Stimulated activated CD4-positive, alpha-beta T cell treated with anti-CD3 and anti-CD28 coated beads, TNF-alpha, amount 100 ng/mL, for 24 hours (primary cell): ENCODE results near the gene CHRNB1.
A peak's percentile ranks its signal among the peaks of the same experiment; 100 is the strongest.
"Not testable (repeated sequence)": the region's sequence is repeated elsewhere in the genome, so short reads cannot be mapped to it uniquely, and the experiment has no call there.

Experiments
- DNase-seq, 3 experiments: peaks; one replicate each; pipeline ENCODE4 v3.0.0-alpha.2; 2020; ENCODE audit warnings: low read depth in 3 of 3

The CHRNB1 gene

DNA sequence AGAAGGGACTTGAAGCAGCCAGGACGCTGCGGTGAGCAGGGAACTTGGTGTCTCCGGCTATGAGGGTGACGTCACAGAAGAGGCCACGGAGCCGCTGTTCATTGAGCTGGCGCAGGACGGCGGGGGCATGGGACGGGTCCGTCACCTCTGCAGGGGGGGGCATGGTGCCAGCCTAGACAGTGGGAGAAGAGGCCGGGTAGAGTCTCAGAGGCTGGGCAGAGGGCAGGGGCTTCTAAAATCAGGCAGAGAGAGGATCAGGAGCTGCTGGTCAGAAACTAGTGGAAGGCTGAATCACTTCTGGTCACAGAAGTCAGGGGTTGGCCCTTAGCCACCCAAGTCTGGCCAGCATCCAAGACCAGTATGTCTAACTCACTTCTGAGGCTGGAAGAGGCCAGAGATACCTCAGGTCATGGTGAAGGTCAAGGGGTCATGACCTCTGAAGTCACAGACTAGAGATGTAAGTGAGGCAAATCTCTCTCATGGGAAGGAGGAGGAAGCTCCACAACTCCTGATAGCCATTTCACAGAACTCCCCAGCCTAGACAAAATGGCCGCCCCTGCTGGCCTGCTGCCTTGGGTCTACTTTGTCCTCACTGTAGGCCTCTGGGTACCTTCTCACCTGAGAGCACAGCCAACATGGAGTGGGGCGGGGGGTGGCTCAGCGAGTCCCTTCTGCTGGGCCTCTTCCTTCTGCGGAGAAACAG, 21.9 kb downstream of the CHRNB1 start:
- DNase-seq, result no peak

DNA sequence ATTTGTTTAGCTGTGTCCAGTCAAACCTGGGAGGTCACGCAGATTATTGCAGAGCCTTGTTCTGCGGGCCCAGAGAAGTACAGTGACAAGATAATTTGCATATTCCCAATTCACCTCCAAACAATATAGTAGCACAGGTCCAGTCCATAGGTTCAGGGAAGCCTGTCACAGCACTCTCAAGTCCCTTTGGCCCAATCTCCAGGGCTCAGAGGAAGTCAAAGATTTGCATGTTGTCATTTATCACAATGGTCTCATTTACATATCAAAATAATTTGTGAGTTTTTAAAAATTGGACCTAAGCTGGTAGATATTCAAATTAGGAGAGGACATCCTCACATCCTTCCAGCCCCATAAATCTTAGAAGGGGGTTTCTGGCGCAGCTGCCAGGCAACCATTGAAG, 22.6 kb downstream of the CHRNB1 start:
- DNase-seq, result no peak

DNA sequence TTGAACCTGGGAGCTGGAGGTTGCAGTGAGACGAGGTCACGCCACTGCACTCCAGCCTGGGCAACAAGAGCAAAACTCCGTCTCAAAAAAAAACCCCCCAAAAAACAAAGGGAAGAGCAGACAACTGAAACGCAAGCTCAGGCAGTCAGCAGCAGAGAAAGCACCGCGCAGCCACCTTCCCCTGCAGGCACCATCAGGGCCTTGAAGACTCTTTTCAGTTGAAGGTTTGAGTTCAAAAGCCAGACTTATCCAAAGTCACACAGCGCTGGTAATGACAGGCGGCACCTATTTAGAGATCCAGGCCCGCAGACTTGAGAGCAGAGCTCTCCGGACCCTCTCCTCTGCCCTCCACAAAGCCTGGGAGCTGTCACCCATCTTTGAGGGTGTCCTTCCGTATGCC, 23.4 kb downstream of the CHRNB1 start:
- DNase-seq, result no peak

DNA sequence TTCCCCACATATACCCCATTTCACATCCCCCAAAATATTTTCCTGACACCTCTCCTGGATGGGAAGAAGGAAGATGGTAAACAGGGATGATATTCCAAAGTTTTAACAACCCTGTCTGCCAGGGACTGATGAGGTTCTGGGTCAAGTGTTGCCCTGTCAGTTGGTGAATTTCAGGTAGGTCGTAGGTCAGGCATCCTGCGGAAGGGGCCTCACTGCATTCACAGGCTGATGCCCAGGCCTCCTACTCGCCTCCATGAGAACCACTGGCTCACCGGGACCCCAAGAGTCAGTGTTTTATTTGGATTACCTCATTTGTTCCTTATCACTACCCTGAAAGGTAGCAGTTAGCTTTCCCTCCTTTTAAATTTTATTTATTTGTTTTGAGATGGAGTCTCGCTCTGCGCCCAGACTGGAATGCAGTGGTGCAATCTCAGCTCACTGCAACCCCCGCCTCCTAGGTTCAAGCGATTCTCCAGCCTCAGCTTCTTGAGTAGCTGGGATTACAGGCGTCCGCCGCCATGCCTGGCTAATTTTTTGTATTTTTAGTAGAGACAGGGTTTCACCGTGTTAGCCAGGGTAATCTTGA, 24.0 kb downstream of the CHRNB1 start:
- DNase-seq, result no peak

DNA sequence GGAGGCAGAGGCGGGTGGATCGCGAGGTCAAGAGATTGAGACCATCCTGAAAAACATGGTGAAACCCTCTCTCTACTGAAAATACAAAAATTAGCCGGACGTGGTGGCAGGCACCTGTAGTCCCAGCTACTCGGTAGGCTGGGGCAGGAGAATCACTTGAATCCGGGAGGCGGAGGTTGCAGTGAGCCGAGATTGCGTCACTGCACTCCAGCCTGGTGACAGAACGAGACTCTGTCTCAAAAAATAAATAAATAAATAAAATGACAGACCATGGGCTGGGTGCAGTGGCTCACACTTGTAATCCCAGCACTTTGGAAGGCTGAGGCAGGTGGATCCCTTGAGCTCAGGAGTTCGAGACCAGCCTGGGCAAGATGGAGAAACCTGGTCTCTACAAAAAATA, 25.0 kb downstream of the CHRNB1 start:
- DNase-seq, result not testable (repeated sequence)

DNA sequence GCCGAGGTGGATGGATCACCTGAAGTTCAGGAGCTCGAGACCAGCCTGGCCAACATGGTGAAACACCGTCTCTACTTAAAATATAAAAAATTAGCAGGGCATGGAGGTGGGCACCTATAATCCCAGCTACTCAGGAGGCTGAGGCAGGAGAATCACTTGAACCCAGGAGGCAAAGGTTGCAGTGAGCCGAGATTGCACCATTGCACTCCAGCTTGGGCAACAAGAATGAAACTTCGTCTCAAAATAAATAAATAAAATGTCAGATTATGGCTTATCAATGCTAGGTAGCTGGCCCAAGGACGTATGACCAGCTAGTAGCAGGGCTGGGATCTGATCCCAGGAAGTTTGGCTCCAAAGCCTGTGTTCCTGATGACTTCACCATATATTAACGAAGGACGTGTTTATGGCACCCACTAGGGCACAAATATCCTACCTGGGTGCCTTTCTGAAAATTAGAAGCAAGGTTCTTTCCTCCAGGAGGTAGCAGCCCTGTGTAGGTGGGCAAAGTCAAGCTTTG, 25.7 kb downstream of the CHRNB1 start:
- DNase-seq, result not testable (repeated sequence)

DNA sequence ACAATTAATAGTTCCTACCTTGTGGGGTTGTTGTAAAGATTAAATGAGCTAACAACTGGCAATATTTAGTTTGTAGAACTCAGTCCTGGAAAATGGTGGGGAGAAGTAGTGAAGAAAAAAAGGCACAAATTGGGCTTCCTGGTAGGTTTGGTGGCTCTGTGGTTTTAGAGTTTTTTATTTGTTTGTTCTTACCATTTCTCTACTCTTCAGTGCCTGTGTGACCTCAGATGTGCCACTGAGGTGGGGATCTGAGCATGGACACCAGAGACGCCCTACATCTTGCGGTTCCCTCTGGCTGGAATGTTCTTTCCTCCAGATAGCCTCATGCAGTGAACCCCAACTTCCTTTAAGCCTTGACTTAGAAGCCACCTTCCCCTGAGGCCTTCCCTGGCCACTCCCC, 26.9 kb downstream of the CHRNB1 start:
- no peak for DNase-seq

DNA sequence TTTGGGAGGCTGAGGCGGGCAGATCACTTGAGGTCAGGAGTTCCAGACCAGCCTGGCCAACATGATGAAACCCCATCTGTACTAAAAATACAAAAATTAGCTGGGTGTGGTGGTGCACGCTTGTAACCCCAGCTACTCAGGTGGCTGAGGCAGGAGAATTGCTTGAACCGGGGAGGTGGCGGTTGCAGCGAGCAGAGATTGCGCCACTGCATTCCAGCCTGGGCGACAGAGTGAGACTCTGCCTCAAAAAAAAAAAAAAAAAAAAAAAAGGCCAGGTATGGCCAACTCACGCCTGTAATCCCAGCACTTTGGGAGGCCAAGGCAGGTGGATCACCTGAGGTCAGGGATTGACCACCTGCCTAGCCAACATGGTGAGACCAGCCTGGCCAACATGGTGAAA, 29.9 kb downstream of the CHRNB1 start:
- DNase-seq, result not testable (repeated sequence)

DNA sequence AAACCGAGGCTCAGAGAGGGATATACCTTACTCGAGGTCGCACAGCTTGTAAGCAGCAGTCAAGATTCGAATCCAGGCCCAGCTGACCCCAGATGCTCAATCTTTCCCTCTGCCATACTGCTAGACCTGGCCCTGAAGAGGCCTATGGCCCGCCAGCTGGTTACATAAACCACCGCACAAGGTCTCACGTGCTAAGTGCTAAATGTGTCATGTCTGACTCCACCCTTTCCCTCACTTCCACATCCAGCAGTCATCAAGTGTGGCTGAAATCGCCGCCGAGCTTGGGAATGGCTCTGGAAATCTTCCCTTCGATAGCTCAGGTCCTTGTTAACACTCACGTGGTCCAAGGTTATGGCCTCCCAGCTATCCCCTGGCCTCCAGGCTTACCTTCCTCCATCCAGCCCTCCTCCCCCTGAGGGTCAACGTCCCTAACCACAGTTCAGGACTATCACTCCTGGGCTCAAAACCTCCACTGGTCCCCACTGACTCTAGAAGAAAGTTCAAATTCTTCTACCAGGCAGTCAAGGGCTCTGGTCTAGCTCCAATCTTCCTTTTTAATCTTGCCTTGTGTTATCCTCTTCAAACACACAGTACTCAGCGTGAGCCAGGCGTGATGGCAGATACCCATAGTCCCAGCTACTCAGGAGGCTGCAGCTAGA, 31.0 kb downstream of the CHRNB1 start:
- no peak for DNase-seq

DNA sequence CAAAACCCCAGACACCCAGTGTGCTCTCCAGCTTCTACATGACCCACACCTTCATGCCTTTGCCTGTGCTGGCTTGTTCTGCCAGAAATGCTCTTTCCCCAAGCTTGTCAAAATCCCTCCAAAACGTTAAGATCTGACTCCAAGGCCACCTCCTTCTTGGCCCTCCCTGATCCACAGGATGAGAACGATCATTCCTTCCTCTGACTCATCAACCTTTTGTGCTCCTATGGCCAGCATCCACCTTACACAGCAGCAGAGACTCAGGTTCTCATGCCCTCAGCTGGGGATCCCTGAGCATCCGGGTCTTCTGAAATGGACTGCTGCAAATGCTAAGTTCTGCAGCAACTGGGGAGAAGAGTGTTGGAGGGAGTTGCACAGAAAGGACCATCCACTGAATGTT, 31.6 kb downstream of the CHRNB1 start:
- no peak for DNase-seq

DNA sequence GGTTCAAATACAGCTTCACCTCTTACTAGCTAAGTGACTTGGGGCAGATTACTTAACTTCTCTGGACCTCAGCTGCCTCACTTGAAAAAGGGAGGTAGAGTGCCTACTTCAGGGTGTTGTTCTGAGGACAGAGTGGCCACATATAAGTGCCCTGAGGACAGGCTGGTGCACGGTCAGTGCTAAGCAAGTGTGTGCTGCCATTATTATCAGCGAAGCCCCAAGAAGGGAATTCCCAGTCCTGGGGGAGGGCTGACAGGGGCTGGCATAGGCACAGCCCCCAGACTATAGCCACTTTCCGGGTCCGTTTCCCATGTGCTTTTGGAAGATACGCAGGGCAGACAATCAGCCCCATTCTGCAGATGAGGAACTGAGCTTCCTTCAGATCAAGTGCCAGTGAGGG, 32.1 kb downstream of the CHRNB1 start:
- no peak for DNase-seq

DNA sequence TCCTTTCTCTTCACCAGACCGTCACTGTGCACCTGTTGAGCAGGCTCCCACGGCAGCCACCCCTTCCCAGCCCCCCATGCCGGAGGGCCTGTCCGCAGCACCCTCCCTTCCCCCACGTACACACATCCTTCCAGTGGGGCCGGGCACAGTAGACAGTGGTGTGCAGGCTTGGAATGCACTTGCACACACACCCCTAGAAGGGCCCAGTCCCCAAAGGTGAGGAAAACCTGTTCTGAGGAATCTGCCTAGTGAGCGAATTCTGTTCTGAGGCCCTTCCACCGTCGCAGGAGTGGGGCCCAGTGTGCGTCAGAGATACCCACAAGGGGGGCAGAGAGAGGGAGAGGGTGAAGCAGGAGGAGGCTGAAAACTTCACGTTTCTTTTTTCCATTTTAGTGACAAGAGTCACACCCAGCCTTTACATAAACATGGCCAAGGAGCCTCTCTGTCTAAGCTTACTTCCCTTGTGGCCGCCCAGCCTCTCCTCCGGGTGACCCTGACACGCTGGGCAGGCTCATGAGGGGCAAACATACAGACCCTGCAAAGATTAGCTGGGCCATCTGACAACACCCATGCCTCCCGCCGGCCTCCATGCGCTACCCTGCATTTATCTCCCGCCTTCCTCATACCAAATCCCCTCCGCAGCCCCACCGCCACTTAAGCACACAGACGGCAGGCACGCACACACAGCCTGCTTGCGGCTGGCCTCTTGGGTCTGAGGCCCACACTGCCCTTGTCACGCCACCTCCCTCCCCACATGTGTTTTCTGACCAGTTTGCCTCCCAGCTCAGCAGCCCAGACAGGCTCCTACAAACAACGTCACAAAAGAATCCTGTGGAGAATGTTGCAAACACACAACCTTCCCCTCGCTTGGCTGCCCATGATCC, 32.8 kb downstream of the CHRNB1 start:
- no peak for DNase-seq

DNA sequence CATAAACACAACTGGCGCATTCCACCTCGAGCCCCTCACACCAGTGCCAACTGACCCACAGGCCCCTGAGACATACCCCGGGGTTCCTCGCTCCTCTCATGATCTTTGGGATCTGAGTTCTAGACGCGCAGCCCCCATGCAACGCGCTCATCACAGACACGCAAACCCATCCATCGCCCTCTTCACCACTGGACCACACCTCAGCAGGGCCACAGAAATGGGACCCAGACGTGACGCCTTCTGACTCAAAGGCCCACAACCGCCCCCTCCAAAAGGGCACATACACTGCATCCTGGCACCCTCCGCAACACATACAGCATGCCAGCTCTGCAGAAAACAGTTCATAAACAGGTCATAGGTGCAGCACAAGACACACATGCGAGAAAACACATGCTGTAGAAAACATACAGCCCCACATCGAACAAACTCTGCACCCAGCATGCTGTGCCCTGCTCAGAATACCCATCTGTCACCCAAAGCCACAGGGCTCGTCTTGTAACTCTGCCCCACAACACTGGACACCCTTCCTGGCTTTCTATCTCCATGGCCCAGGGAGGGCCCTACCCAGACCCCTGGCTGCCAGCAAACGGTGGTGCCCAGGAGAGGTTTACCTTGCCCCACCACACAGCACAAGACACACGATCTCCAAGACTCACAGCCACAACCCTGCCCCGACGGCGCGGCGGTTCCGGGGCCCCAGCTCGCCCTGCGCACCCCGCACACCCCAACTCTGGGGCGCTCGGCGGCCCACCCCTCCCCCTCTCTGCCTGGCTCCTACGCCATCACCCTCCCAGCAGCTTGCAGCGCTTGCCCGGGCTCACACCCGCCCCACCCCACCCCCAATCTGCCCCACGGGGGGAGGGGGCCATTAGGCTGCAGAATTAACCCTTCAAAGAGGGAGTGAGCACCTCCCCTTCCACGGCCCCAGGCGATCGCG, 33.7 kb downstream of the CHRNB1 start:
- peak in 2 of 3 experiments; percentile 38 to 59 for DNase-seq

DNA sequence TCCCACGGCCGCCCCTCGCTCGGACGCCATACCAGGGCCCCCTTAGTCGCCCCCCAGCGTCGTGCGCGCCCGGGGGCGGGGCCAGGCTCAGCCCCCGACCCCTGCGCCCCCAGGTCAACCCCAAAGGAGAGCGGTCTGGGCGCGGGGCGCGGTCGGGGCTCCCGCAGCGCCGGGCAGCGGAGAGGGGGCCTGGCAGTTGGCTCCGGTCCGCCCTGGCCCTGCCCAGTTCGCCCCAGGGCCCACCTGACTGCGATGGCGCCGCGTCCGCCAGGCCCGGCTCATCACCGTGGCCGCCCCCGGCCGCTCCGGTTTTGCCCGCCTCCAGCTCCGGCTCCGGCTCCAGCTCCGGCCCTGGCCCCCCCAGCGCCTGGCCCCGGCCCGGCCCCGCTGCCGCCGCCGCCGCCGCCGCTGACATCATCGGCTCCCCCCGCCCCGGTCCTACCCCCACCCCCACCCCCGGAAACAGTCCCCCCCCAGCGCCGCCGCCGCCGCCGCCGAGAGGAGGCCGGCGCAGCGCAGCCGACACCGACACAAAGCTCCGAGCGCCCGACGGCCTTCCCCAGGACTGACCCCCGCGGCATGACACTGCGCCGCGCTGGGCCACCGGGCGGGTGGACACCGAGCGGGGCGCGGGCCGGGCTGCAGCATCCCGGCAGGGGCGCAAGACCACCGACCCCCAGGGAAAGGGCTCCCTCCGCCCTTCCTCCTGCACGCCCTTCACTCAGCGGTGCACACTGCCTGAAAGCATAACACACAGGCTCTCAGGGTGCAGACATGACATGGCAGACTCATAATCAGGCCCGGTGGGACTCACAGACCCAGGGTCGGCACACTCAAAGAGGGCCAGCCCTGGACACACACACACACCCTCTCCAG, 34.6 kb downstream of the CHRNB1 start, which contains the start of gene ZBTB4:
ZBTB4 (minus strand) TSS at position 419 of the 876 bp plus-strand sequence. CDS start 12,830 bp downstream, outside the sequence.
- DNase-seq, result peak in 1 of 3 experiments; percentile 52

DNA sequence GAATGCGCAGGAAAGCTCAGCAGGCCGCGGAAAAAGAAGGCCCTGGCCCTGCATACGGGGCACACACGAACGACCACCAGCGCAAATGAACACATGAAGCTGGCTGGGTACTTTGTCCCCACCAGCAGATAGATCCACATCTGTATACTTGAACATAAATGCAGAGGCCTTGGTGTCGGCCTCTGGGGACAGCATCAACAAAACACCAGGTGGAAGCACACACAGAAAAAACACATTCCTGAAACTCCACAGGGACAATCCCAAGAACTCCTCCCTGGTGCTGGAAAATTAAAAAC, 35.2 kb downstream of the CHRNB1 start:
- DNase-seq, result no peak

DNA sequence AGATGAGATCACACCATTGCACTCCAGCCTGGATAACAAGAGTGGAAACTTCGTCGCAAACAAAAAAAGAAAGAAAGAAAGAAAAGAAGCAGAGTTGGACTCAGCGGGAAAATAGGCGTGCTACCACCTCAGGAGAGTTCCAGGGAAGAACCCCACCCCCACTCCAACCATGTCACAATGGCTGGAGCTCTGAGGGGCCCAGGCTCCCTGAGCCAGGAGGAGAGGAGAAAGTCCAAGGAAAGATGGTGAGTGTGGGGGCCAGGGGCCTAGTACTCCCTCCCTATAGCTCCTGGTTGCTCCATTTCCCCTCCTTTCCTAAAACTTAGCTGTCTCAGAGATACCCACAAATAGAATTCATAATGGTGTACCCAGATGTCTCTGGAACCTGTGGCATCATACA, 36.4 kb downstream of the CHRNB1 start, which contains the start of gene SLC35G6:
SLC35G6 (plus strand) TSS at position 172 of the 400 bp plus-strand sequence; CDS start at position 243, 71 bp downstream.
- DNase-seq, result not testable (repeated sequence)

DNA sequence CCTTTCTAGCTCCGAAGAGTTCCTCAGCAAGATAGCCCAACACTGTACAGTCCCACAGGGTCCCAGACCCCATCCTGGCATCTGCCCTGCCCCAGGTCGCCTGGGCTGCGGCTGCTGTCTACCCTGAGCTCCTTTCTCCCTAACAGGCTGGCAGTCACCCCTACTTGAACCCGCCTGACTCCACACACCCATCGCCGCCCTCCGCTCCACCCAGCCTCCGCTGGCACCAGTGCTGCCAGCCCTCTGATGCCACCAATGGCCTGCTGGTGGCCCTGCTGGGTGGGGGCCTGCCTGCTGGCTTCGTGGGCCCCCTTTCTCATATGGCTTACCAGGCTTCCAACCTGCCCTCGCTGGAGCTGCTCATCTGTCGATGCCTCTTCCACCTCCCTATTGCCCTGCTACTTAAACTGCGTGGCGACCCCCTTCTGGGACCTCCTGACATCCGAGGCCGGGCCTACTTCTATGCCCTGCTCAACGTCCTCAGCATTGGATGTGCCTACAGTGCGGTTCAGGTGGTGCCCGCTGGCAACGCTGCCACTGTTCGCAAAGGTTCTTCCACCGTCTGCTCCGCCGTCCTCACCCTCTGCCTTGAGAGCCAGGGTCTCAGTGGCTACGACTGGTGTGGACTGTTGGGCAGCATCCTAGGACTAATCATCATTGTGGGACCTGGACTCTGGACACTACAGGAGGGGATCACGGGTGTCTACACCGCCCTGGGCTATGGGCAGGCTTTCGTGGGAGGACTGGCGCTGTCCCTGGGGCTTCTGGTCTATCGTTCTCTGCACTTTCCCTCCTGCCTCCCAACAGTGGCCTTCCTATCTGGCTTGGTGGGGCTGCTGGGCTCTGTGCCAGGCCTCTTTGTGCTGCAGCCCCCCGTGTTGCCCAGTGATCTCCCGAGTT, 37.2 kb downstream of the CHRNB1 start:
- DNase-seq, result not testable (repeated sequence)

DNA sequence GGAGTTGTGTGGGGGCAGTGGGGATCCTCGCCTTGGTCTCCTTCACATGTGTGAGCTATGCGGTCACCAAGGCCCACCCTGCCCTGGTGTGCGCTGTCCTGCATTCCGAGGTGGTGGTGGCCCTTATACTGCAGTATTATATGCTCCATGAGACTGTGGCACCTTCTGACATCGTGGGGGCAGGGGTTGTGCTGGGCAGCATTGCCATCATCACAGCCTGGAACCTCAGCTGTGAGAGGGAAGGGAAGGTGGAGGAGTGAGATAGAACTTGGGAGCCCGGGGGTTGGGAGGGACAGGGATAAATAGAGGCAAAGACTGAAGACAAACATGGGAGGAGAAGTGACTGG, 37.9 kb downstream of the CHRNB1 start:
- not testable (repeated sequence) for DNase-seq
